Kidney epithelial cell (primary cell): Measurements from ENCODE around the gene TRIM54. TPM values are rescaled to one million over a fixed set of nuclear protein-coding genes. Genes with fewer than 3 reads are reported as not detected.
A peak's percentile ranks its signal among the peaks of the same experiment; 100 is the strongest.

Source experiments
- DNase-seq: peaks from one replicate; pipeline ENCODE4 v3.0.0-alpha.2; 2010; ENCODE audit warnings: low read depth
- H3K27me3 ChIP-seq: 2 replicates; pipeline ENCODE4 v1.6.0; 2011; ENCODE audit warnings: low read length; ENCODE audit not compliant: control insufficient read depth, insufficient read depth
- H3K36me3 ChIP-seq: 2 replicates; pipeline ENCODE4 v1.5.1; 2011; ENCODE audit warnings: low read length; ENCODE audit not compliant: control insufficient read depth, insufficient read depth
- H3K4me3 ChIP-seq: 2 replicates; pipeline ENCODE4 v1.5.1; 2011; ENCODE audit warnings: low read depth, mild to moderate bottlenecking, control low read depth, low read length
- total RNA-seq: library from RNA; depleted of rRNA; stranded (reverse); fragments of >200 nt; gene quantifications from 2 replicates; pipeline ENCODE4 v1.2.3, GENCODE V29; 2015
- TF ChIP-seq, protein P1 (sequence below): IDR thresholded peaks from 2 replicates; pipeline ENCODE4 v1.5.1; 2011; ENCODE audit warnings: mild to moderate bottlenecking, moderate library complexity, low read length, control low read depth, inconsistent platforms; ENCODE audit not compliant: insufficient read depth, poor library complexity, severe bottlenecking

Gene TRIM54
- total RNA-seq, 1 donor from 2014 or later: 0.33 TPM

GRCh38 chr2:27261926-27262298 is 20.3 kb upstream of the TRIM54 start:
- no peak for DNase-seq
- H3K4me3 ChIP-seq: no peak overlapping the region
- TF ChIP-seq, protein P1, sequence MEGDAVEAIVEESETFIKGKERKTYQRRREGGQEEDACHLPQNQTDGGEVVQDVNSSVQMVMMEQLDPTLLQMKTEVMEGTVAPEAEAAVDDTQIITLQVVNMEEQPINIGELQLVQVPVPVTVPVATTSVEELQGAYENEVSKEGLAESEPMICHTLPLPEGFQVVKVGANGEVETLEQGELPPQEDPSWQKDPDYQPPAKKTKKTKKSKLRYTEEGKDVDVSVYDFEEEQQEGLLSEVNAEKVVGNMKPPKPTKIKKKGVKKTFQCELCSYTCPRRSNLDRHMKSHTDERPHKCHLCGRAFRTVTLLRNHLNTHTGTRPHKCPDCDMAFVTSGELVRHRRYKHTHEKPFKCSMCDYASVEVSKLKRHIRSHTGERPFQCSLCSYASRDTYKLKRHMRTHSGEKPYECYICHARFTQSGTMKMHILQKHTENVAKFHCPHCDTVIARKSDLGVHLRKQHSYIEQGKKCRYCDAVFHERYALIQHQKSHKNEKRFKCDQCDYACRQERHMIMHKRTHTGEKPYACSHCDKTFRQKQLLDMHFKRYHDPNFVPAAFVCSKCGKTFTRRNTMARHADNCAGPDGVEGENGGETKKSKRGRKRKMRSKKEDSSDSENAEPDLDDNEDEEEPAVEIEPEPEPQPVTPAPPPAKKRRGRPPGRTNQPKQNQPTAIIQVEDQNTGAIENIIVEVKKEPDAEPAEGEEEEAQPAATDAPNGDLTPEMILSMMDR: no peak
- H3K27me3 ChIP-seq: peaks cover 82% of the 10 kb centered on the region
- H3K36me3 ChIP-seq: no peaks in the 10 kb centered on the region

GRCh38 chr2:27262379-27263286 is 19.6 kb upstream of the TRIM54 start, which contains the start of gene SLC30A3:
SLC30A3 (minus strand) TSS chr2:27263047; CDS start chr2:27262906, 141 bp downstream.
- Histone ChIP-seq H3K27me3 (peaks cover 83% of the 10 kb centered on the region), H3K36me3 (no peaks in the 10 kb centered on the region), H3K4me3 (peak within 1 kb of the TSS; percentile 22)
- TF ChIP-seq, protein P1: no peak
- no peak for DNase-seq

- TF ChIP-seq, protein P1: no peak
- H3K36me3 ChIP-seq: no peaks in the 10 kb centered on the region
- no peak for DNase-seq
- H3K4me3 ChIP-seq: no peak overlapping the region
- H3K27me3 ChIP-seq: peaks cover 79% of the 10 kb centered on the region
Measured at GRCh38 chr2:27263287-27264252, 18.7 kb upstream of the TRIM54 start.

DNA sequence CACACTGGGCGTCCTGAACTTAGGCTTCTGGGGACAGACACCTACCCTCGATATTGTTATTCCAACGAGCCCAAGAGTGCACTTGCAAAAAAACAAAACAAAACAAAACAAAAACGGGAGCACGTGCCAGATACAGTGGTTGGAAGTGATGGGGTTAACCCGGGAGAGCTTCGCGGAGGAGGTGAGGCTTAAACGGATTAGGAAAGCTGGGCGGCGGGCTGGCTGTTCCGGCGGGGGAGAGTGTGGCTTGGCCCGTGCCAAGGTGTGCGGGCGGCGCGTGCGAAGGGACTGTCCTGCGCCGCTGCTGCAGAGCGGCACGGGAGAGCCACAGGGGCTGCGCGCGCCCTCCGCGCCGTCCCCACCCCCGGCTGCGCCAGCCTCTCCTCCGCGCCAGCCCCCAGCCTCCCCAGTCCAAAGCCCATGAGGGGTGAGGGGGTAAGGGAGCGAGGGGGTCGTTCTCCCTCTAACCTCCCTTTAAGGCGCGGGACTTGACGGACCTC is 17.9 kb upstream of the TRIM54 start:
- H3K36me3 ChIP-seq: no peaks in the 10 kb centered on the region
- peaks cover 74% of the 10 kb centered on the region for H3K27me3 ChIP-seq
- TF ChIP-seq, protein P1: no peak

GRCh38 chr2:27264753-27265535 is 17.3 kb upstream of the TRIM54 start:
- H3K36me3 ChIP-seq: no peaks in the 10 kb centered on the region
- peaks cover 75% of the 10 kb centered on the region for H3K27me3 ChIP-seq
- TF ChIP-seq, protein P1: peak; percentile 48
- no peak for DNase-seq
- H3K4me3 ChIP-seq: peak overlapping the region; percentile 22

More for the DNA sequence above, 17.9 kb upstream of the TRIM54 start:
- no peak for DNase-seq
- H3K4me3 ChIP-seq: no peak overlapping the region
